ENCODE data around the gene RPH3AL. TPM values are rescaled to one million over a fixed set of nuclear protein-coding genes. Genes with fewer than 3 reads are reported as not detected.
"Not testable (repeated sequence)": the region's sequence is repeated elsewhere in the genome, so short reads cannot be mapped to it uniquely, and the experiment has no call there.

RPH3AL gene
- total RNA-seq, 2 donors from 2014 or later, result 9.7 to 11.2 TPM

GRCh38 chr17:182050-182751 lies 170.4 kb downstream of the RPH3AL start:
- DNase-seq (ENCODE audit: low spot score), result no peak
- intact Hi-C loops (cut with DNase I), result no loop called here

DNA sequence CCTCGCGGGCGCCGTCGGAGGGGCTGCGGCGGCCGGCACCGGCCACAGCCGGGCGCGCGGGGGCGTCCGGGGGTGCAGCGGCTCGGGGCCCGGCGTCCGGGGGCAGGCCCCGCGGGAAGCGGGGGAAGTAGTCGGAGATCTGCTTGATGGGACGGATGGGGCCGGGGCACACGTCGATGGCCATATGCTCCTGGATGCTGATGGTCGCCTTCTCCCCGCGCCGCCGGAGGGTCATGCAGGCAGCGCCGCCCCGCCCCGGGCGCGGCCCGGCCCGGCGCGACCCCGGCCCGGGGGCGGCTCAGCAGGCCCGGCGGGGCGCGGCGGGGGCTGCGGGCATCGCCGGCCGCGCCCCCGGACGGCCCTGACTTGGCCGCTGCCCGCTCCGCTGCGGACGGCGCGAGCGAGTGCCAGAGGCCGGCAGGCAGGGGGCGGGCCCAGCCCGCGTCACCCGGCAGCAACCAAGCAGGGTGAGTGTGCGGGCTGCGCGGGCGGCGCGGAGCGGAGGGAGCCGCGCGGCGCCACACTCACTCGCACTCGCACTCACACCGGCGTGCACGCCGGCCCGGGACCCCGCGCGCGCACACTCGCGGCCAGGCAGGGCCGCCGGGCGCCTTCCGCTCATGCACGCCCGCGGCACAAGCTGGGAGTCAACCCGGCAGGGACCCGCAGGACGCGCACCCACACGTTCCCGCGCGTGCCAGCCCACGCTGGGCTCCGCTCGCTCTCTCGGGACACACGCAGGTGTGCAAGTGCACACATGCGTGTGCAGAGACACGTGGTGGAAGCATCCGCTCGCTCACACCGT lies 171.2 kb downstream of the RPH3AL start, which contains the start of gene DOC2B:
TSS of gene DOC2B (minus strand) at position 406 of the 805 bp plus-strand sequence. CDS start at position 235, 171 bp downstream.
- DNase-seq (ENCODE audit: low spot score), result no peak
- intact Hi-C loops (cut with DNase I), result no loop called here

DNA sequence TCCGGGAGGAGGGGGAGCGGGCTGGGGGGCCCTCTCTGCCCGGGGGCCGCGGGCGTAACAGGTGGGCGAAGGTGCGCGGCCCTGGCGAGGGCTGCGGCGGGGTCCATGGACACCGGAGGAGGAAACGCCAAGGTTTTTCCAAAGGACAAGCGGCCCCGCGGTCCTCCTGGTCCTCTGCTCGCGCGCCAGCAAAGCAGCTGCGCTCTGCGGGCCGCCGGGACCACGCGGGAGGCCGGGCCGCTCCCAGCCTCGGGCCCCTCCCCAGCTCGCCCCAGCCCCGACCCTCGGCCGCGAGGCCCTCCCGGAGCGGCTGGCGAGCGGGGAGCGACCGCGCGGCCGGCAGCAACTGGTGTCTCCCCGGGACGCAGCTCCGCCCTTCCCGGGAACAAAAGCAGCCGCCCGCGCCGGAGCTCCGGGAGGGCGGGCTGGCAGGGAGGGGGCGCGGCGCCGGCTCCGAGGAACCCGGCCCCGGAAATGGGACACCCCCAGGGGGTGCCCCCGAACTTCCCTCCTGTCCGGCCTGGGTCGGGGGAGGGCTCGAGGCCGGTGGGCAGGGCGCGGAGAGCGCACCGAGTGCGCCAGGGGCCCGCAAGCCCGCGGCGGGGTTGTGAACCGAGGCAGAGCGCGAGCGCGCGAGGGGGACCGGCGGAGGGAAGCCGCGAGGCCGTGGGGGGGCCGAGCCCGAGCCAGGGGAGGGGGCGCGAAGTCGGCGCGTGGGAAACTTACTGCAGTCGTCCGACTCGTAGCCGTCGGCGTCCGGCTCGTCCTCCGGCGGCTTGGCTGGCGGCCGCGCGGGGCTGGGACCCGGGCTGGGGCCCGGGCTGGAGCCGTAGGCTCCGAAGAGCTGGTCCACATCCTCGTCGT lies 172.0 kb downstream of the RPH3AL start:
- DNase-seq (ENCODE audit: low spot score), result no peak
- intact Hi-C loops (cut with DNase I), result no loop called here

GRCh38 chr17:179781-180380 lies 172.7 kb downstream of the RPH3AL start:
- intact Hi-C loops (cut with DNase I), result no loop called here
- DNase-seq (ENCODE audit: low spot score), result no peak

DNA sequence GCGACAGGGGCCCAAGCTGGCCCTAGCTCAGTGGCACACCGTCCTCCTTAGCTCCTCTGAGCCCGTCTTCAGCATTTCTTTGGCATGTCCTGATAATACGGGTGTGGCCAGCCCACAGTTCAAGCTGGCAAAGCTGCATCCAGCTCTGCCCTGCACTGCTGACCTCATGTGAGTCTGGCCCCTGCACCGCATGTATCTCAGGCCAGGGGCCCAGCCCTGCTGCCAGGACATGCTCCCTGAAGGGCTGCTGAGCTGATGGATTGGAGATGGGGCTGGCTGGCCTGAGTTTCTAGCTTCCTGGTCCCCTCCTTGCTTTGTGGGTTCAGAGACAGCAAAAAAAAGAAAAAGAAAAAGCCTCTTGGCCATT lies 173.6 kb downstream of the RPH3AL start:
- intact Hi-C loops (cut with DNase I), result no loop called here
- DNase-seq (ENCODE audit: low spot score), result no peak

DNA sequence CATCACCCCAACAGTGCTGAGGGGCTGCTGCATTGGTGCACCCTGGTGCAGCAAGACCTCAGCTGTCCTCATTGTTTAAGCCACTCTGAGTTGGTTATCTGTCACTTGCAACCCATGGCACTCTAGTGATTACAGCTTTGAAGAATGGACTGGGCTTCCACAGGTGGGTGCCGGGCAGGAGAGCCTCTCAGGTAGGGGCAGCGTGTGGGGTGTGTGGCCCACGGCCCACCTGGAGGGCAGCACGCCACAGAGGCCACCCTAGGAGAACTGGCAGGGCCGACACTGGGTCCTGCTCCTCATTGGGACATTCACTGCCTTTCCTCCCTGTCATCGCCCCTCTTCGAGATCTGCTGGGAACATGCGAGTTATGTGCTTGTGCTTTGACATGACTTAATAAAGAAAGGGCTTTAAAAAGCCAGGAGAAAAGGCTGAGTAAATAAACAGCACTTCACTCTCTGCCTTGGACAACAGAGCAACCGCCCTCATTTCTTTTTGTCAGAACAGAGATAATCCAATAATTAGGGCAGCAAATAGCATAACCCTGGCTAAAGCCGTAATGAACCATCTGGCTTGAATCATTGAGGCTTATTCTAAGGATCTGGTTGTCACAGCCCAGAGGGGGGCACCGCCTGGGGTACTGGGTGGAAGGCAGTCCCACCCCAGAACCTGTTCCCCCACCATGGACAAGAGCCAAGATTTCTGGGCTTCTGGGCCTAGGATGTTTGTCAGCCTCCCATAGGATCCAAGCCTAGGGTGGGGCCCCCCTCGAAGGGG lies 174.1 kb downstream of the RPH3AL start:
- intact Hi-C loops (cut with DNase I), result loop anchor here in 1 of 2 donors (1.0 kb wide), 2 partner anchors 22 to 44 kb away; no protein-coding TSS in a partner anchor

GRCh38 chr17:177762-178161 lies 174.8 kb downstream of the RPH3AL start:
- DNase-seq (ENCODE audit: low spot score), result no peak
- intact Hi-C loops (cut with DNase I), result loop anchor here in 1 of 2 donors (1.0 kb wide), 2 partner anchors 23 to 45 kb away; no protein-coding TSS in a partner anchor

More for the DNA sequence above, 174.1 kb downstream of the RPH3AL start:
- DNase-seq (ENCODE audit: low spot score), result no peak

- DNase-seq (ENCODE audit: low spot score), result no peak
- intact Hi-C loops (cut with DNase I), result no loop called here
Observed at GRCh38 chr17:177155-177554, 175.5 kb downstream of the RPH3AL start.

DNA sequence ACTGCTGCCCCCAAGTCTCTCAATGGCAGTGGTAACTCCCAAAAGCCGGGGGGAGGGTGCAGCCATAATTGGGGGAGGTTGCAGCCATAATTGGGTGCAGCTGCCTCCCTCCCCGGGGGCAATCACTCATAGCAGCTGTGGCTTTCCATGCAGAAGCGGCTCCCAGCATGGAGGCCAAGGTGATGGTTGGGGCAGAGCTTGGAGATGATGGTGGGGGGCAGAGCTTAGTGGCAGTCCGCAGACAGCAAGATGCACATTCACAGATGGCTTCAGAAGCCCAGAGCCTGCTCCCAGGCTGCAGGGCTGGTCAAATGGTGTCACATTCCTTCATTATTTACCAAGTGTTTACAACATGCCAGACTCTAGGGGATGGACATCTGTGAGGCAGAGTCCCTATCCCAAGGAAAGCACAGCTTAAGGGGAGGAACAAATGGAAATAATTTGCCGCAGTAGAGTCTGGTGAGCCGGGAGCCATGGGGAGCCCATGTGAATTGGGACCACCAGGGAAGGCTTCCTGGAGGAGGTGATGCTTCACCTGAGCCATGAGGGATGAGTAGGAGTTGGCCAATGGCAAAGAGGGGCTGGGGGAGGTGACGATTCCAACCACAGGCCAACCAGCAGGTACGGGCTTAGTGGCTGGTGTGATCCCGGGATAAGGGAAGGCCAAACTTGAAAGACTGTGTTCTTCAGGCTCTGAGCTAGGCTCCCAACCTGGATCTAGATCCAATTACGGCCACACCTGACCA lies 179.3 kb downstream of the RPH3AL start:
- intact Hi-C loops (cut with DNase I), result no loop called here

DNA sequence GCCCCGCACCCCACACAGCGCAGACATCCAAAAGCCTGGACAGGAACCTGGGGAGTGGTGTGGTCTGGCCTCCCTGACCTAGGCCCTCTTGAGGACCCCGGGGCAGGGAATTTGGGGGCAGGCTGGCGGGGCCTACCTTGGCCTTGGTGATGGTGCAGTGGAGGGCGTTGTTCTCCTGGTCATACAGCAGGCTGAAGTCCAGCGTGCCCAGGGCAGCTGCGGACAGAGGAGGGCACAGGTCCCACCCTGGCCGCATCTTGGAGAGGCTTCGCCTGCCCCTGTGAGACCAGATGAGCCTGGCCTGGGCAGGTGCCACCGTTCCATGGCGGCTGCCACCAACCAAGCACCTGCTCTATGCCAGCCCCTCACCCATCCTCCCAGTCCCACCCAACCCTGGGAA lies 180.2 kb downstream of the RPH3AL start:
- no peak for DNase-seq (ENCODE audit: low spot score)
- intact Hi-C loops (cut with DNase I), result no loop called here

More for the DNA sequence above, 179.3 kb downstream of the RPH3AL start:
- no peak for DNase-seq (ENCODE audit: low spot score)

- intact Hi-C loops (cut with DNase I), result no loop called here
- no peak for DNase-seq (ENCODE audit: low spot score)
Observed at GRCh38 chr17:171871-172270, 180.7 kb downstream of the RPH3AL start.

DNA sequence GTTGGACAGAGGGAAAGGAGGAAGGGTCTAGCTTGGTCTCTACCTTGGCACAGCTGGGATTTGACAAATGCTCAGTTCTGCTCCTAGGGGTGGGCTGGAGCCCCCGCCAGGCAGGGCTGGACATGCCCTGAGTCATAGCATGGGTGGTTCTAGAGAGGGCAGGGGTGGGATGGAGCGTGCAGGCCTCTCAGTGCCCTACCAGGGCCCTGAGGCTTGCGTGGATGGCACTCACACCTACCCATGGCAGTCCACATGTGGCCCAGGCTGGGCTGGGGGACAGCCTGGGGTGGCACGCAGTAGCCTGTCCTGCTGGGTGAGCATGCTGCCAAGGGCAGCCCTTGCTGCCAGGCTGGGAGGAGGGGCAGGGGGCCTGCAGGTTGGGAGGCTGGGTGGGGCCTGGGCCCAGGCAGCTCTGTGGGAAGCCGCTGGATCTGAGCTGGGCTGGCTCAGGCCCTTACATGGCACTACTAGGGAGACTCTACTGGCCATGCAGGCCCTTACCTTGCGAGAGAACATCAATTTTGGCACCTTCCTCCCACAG lies 182.4 kb downstream of the RPH3AL start:
- intact Hi-C loops (cut with DNase I), result no loop called here
- no peak for DNase-seq (ENCODE audit: low spot score)

DNA sequence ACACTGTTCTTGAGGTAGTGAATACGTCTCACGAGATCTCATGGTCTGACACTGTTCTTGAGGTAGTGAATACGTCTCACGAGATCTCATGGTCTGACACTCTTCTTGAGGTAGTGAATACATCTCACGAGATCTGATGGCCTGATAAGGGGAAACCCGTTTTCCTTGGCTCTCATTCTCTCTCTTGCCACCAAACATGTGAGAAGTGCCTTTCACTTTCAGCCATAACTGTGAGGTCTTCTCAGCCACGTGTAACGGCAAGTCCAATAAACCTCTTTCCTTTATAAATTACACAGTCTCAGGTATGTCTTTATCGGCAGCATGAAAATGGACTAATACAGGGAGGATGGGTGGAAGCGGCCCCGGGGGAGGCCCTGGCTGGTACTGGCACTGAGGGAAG lies 184.0 kb downstream of the RPH3AL start:
- intact Hi-C loops (cut with DNase I), result not testable (repeated sequence)

GRCh38 chr17:165939-166338 lies 186.7 kb downstream of the RPH3AL start:
- DNase-seq (ENCODE audit: low spot score), result no peak
- intact Hi-C loops (cut with DNase I), result no loop called here

More for the DNA sequence above, 184.0 kb downstream of the RPH3AL start:
- not testable (repeated sequence) for DNase-seq (ENCODE audit: low spot score)

DNA sequence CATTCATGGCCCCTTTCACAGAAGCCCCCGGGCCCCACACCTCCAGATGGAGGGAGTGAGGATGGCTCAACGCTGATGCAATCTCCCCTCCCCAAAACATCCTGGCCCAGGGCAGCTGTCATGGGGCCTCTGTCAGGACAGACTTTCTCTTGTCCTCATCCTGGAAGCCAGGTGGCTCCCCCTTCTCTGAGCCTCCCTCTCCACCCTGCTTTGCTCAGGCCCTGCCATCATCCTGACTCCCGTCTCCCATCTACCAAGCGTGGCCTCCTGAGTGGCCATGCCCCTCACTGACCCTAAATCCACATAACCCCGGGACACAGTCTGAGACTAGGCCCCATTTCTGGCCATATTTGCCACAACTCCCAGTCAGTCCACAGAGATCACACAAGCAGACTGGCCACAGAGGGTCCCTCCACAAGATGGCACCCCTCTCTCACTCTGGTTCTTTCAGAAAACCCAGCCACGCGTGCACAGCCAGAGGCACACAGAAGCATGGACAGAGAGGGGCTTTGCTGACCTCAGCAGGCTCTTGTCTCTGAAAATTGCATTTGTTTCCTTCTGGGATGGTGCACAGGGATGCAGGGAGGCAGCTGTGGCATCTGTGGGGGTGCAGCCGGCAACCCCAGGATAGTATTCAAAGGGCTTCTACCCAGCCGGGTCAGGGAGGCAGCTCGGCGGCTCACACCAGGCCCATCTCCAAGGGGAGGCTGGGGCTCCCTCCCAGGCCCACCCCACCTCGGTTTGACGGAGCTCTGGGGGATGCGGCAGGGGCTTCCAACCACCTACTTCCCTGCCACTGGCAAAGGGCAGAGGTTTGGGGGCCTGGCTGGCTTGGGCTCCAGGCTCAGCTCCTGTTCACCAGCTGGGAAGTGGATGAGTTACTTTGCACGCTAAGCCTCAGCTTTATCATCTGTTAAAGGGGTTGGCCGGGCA lies 188.0 kb downstream of the RPH3AL start:
- intact Hi-C loops (cut with DNase I), result no loop called here
- DNase-seq (ENCODE audit: low spot score), result no peak

- no peak for DNase-seq (ENCODE audit: low spot score)
- intact Hi-C loops (cut with DNase I), result no loop called here
Observed at GRCh38 chr17:163514-164098, 189.0 kb downstream of the RPH3AL start.

Measured in posterior vena cava (tissue), 2 donors.